ENCODE measurements around the gene BTG4. TPM values are rescaled to one million over a fixed set of nuclear protein-coding genes. Genes with fewer than 3 reads are reported as not detected.

BTG4 gene
- total and polyA plus RNA-seq, 2 of the 8 experiments (the other 6 are each of a cell fraction or from before 2014, with no cell fraction given), result 0.06 TPM; not detected in 1

- Histone ChIP-seq H3K4me1 (replicated peaks in 1 of 4; ENCODE audit: control insufficient read depth in 3 of 4, insufficient read depth in 4 of 4, low read length in 3 of 4) (no peaks in the 10 kb centered on the region), H4K5ac (ENCODE audit: insufficient read length, low read depth, low read length) (no peak overlapping the region), H2BK120ac (replicated peaks; ENCODE audit: low read depth, low read length) (no peak overlapping the region), H3K27ac (ENCODE audit: low read depth, low read length) (no peak overlapping the region), H3K23me2 (ENCODE audit: low read depth, low read length) (no peaks in the 10 kb centered on the region), H3K27me3 (replicated peaks in 1 of 4; ENCODE audit: control insufficient read depth in 3 of 4, extremely low read depth in 1 of 4, insufficient read depth in 3 of 4, low read length in 3 of 4) (0 out of 7 replicates have a peak, but pooled peaks cover 0 to 2% (median 0%) of the 10 kb centered on the region in 4 experiments), H4K8ac (ENCODE audit: extremely low read depth, insufficient read depth, low read length) (no peak overlapping the region), H3K36me3 (ENCODE audit: control insufficient read depth in 2 of 4, insufficient read depth in 4 of 4, low read length in 3 of 4) (no peaks in the 10 kb centered on the region), H3K79me1 (ENCODE audit: low read depth, low read length) (no peaks in the 10 kb centered on the region), H2BK12ac (ENCODE audit: low read depth, low read length) (no peak overlapping the region), H2BK5ac (ENCODE audit: low read depth, low read length) (no peak overlapping the region), H3K4me2 (ENCODE audit: insufficient read depth in 1 of 2, low read depth in 2 of 2, low read length in 2 of 2) (no peak overlapping the region), H3K4ac (replicated peaks; ENCODE audit: insufficient read length, low read depth, low read length) (no peak overlapping the region), H3K23ac (ENCODE audit: insufficient read length) (no peak overlapping the region), H2AFZ (ENCODE audit: low read length) (no peak overlapping the region), H4K20me1 (replicated peaks in 1 of 2; ENCODE audit: control insufficient read depth in 1 of 2, insufficient read depth in 2 of 2, low read length in 2 of 2) (no peaks in the 10 kb centered on the region), H3K18ac (ENCODE audit: extremely low read depth, low read length) (no peak overlapping the region), H3K9ac (replicated peaks in 1 of 4; ENCODE audit: extremely low read depth in 1 of 4, low read depth in 3 of 4, low read length in 3 of 4) (no peak overlapping the region), H2BK15ac (ENCODE audit: low read length) (no peak overlapping the region), H2BK20ac (ENCODE audit: low read length) (no peak overlapping the region), H3K9me3 (ENCODE audit: insufficient read depth in 2 of 2, low read depth in 1 of 2, low read length in 1 of 2) (0 out of 4 replicates have a peak, but pooled peaks cover 0 to 3% of the 10 kb centered on the region in 2 experiments), H2AK5ac (ENCODE audit: low read depth, low read length) (no peak overlapping the region), H3K14ac (ENCODE audit: insufficient read length) (no peak overlapping the region), H3K4me3 (ENCODE audit: extremely low read depth in 1 of 4, insufficient read depth in 2 of 4, low read depth in 3 of 4, low read length in 4 of 4) (no peak overlapping the region), H4K91ac (replicated peaks; ENCODE audit: insufficient read length, low read length) (no peak overlapping the region), H3K56ac (replicated peaks; ENCODE audit: insufficient read length, low read depth, low read length) (no peak overlapping the region), H3K79me2 (ENCODE audit: control insufficient read depth in 1 of 2, insufficient read depth in 2 of 2, low read length in 2 of 2) (no peaks in the 10 kb centered on the region)
- DNase-seq (ENCODE audit: low read depth in 1 of 2, low spot score in 2 of 2) (no peak), FAIRE-seq (no peak)
- 100% methylated on average over 2 of the region's 2 CpGs; no CpG with 5 or more reads in 1 of the 2 experiments for WGBS, 2 experiments (ENCODE audit: extremely low coverage in 1 of 2, insufficient coverage in 1 of 2, insufficient read length in 1 of 2, insufficient replicate concordance in 2 of 2, low coverage in 1 of 2, low lambda C conversion rate in 2 of 2, missing lambda C conversion rate in 1 of 2)
- POLR2A ChIA-PET (ENCODE audit: partially characterized antibody), result interaction anchor here (1.5 kb wide), 1 partner anchor 9 kb away, joined by 5 read pairs; no protein-coding TSS in a partner anchor
- CTCF ChIA-PET (ENCODE audit: partially characterized antibody), result interaction anchor here (0.6 to 1.8 kb wide), 3 partner anchors 18 to 96 kb away, joined by 5 read pairs; no protein-coding TSS in a partner anchor
- no peak for TF ChIP-seq ZNF274 (IDR thresholded peaks at IDR 0.05; ENCODE audit: borderline replicate concordance, extremely low read depth, low read length)
- TF ChIP-seq CTCF (IDR thresholded peaks at IDR 0.05; ENCODE audit: control extremely low read depth in 1 of 3, insufficient read depth in 1 of 3, low read depth in 1 of 3, low read length in 3 of 3), result no peak
- TF ChIP-seq NRF1 (IDR thresholded peaks at IDR 0.05; ENCODE audit: low read depth, low read length), result no peak
- TF ChIP-seq JUN (IDR thresholded peaks at IDR 0.05; ENCODE audit: low read depth, low read length), result no peak
- TF ChIP-seq POU5F1 (IDR thresholded peaks at IDR 0.05; ENCODE audit: low read depth, low read length), result no peak
- TF ChIP-seq HDAC2 (IDR thresholded peaks at IDR 0.05; ENCODE audit: borderline replicate concordance in 1 of 2, low read depth in 2 of 2, low read length in 2 of 2), result no peak
- TF ChIP-seq ASH2L (IDR thresholded peaks at IDR 0.05; ENCODE audit: low read length), result no peak
- TF ChIP-seq CHD1 (IDR thresholded peaks at IDR 0.05; ENCODE audit: low read depth, low read length), result no peak
- TF ChIP-seq CBX5 (IDR thresholded peaks at IDR 0.05; ENCODE audit: low read depth, low read length), result no peak
Measured at GRCh38 chr11:111477898-111478297, 34.3 kb downstream of the BTG4 start.

Measured in H1 (cell line).